CD4-positive, alpha-beta T cell treated with Interferon alpha-2 for 1 hour (primary cell): ENCODE measurements around the gene TUBGCP2.
"Not testable (repeated sequence)": the region's sequence is repeated elsewhere in the genome, so short reads cannot be mapped to it uniquely, and the experiment has no call there.

Experiments used
- DNase-seq, 2 donors: peaks; one replicate each; pipeline ENCODE4 v3.0.0-alpha.2; 2020 to 2022

The TUBGCP2 gene

DNA sequence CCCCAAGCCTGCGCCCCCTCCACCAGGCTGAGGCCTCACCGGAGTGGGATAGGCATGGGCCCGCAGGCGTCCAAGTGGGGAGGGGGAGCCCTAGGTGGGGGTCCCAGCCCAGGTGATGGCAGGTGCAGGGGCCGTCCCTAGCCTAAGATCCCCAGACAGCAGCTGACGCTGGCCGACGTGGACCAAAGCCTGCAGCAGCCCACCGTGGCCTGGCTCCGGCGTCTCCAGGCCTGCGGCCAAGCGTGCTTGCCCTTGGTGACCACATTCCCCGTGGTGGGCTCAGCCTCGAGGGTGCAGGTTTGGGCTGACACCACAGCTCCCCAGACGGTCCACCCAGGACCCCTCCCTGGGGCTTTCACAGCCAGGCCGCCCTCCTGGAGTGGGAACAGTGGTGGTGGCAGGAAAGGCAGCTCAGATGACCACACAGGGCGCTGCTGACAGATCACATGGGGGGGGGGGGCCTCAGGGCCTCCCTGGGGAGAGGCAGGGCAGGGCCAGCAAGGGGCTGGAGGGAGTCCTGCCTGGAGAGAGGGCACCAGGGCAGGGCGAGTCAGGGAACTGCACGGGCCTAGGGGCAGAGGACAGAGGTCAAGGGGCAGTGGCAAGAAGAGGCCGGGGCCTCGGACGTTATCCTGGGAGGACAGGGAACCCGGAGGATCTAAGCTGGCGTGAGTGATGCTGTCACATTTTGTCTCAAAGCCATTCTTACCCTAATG, 31.2 kb downstream of the TUBGCP2 start:
- DNase-seq: no peak

DNA sequence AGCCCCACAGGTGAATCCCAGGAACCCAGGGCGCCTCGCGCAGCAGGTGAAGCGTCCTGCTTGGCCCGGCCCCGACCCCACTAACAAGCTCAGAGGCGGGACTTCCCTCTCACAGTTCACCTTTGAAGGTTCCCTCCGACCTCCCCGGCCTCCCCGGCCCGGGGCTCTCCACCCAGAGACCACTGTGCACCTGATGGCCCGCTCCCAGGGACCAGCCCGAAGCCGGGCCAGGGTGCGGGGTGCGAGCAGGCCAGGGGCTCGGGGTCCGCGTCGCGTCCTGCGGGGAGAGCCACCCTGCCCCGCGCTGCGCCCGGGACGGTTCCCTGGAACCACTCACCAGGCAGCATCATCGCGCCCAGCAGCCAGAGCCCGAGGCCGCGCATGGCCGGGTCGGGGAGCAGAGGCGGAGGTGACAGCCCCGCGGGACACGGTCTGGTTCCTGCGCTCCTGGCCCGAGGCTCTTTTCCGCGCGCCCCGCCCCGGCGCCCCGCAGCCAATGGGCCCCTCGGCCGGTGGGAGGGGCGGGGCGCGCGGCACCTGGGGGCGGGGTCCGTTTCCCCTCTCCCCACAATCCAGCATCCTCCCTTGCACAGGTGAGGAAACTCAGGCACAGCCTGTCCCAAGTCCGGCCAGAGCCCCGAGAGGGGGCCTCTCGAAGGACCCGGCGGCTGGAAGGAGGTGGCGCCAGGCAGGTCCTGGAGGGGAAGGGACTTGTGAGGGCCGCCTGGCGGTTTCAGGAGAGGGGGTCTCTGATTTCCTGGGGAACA, 32.1 kb downstream of the TUBGCP2 start, which contains the start of gene ADAM8:
TSS of gene ADAM8 (minus strand) at position 434 of the 767 bp plus-strand sequence. CDS start at position 383, 51 bp downstream.
- DNase-seq: peak; percentile 67 to 79

DNA sequence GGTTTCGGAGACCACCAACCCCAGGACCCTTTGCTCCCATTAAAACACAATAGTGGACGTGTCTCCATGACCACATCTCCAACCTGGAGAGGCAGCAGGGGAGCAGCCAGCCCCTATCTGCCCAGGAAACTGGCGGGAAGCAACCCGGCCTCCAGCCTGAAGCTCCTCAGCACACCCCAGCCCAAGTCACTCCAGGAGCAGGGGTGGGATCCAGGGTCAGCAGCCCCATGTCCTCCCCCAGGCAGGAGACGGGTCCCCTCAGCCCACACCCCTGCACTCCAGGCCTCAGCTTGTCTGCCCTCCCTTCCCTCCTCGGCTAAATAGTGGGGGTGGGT, 32.6 kb downstream of the TUBGCP2 start:
- DNase-seq: no peak

GRCh38 chr10:133275684-133276092, 33.0 kb downstream of the TUBGCP2 start:
- DNase-seq: peak; percentile 65 to 66

GRCh38 chr10:133274751-133275683, 33.7 kb downstream of the TUBGCP2 start:
- peak; percentile 85 to 90 for DNase-seq

GRCh38 chr10:133273534-133274143, 35.0 kb downstream of the TUBGCP2 start:
- no peak for DNase-seq

GRCh38 chr10:133272964-133273420, 35.7 kb downstream of the TUBGCP2 start:
- DNase-seq: no peak

DNA sequence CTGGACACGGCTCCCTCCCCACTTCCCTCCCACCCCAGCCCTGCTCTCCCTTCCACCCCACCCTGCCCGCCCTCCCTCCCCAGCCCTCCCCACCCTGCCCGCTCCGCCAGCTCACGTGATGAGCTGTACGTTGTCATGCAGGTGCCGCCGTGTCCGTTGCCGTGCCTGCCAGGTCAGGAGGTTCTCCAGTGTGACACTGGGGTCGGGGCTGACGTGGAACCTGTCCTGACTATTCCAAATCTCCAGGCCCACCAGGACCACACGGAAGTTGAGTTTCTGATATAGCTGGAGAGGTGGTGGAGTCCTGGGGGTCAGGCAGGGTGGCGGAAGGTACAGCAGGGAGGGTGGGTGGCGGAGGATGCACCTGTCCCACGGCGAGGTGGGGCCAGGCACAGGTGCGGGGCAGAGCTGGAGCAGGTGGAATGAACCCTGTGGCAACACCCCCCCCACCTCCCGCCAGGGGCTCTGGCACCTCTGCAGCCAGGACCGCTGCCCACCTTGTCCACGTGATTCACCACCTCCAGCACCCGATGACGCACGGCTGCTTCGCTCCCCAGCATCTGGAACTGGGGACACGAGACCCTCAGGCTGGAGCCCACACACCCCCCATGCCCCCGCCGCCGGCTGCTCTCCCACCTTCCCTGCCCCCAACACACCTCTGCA, 36.2 kb downstream of the TUBGCP2 start:
- no peak for DNase-seq

DNA sequence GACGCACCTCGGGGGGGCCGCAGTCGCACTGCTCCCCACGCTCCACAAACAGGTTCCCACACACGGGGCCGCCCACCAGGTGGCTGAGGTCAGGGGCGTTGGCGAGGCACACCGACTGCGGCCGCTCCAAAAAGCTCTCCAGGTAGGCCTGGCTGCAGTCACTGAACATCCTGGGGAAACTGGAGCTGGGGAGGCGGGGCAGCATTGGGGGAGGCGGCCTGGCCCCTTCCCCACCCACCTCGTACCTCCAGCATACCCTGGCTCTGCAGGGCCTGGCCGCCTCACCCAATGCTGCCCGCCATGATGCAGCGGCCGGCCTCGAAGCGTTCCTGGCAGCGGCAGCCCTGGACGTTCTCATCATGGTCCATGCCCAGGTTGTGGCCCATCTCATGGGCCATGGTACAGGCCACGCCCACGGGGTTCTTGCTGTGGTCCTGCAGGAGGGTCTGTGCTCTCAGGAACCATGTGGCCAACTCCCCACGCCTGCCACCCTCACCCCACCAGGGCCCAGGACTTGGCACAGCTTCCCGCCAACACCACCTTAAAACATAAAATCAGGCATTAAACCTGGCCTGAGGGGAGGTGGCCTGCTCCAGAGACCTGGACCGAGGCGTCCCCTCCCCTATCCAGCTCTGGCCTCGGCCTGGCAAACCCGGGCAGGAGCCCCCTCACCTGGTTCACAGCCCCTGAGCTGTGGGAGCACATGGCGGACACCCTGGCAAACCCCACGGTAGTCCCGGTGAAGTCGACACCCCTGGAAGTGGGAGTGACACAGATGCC, 37.0 kb downstream of the TUBGCP2 start:
- no peak for DNase-seq

DNA sequence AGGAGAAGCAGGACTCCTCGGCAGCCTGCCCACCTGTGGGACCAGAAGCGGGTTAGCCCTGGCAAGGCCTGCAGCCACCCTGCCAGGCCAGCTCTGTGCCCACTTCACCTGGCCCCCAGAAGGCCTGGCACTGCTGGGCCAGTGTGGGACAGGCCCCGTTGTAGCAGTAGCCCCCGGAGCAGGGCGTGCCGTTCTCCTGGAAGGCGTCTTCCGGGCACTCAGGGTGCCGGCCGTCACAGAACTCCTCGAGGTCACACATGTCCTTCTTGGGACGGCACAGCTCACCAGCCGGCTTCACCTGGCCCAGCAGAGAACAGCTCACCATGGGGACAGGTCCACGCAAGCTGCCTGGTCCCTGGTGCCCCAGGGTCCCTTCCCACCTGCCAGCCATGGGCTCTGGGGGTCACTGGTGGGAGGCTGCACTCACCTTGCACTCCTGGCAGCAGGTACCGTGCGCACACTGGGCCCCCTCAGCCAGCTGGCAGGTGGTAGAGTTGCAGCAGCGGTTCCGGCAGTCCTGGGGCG, 37.8 kb downstream of the TUBGCP2 start:
- DNase-seq: no peak

DNA sequence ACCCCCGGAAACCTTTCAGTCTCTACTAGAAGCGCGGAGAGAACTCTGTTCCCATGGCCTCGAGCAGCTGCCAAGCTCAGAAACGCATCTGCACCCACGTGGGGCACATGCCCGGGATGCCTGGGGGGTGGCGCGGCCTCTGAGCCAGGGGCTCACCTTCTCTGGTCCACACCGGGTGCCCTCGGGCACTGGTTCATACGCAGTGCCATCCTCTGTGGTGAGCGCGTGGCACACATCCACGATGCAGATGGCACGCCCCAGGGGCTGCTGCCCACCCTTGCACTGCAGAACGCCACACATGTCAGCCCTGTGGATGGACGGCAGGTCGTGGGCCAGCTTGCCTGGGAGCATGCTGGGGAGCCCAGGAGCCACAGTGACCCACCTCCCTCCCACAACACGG, 38.5 kb downstream of the TUBGCP2 start:
- no peak for DNase-seq

GRCh38 chr10:133269367-133269766, 39.3 kb downstream of the TUBGCP2 start:
- no peak for DNase-seq

GRCh38 chr10:133268532-133268931, 40.1 kb downstream of the TUBGCP2 start:
- no peak for DNase-seq

GRCh38 chr10:133267829-133268228, 40.8 kb downstream of the TUBGCP2 start:
- no peak for DNase-seq

DNA sequence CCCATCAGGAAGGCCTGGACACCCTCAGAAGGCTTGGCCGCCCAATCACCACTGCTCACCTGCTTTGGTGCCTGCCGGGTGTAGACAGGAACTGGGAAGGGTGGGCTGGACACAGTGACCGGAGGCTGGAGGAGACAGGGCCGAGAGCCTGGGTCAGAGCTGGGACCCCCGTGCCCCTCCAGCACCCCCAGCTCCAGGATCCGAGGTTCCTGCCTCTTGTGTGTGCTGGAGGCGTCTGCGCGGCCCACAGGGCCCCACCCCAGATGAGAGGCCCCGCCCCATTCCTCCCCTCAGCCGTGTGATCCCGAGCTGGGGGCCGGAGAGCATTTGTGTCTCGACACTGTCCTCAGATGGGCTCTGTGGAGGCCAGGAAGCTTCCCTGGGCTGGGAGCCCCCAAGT, 41.4 kb downstream of the TUBGCP2 start:
- no peak for DNase-seq

GRCh38 chr10:133266056-133266795, 42.4 kb downstream of the TUBGCP2 start:
- no peak for DNase-seq

- DNase-seq: not testable (repeated sequence)
Observed at GRCh38 chr10:133265052-133265451, 43.6 kb downstream of the TUBGCP2 start.

- peak; percentile 57 to 63 for DNase-seq
Observed at GRCh38 chr10:133264461-133264860, 44.2 kb downstream of the TUBGCP2 start.

- DNase-seq: no peak
Observed at GRCh38 chr10:133263674-133264073, 45.0 kb downstream of the TUBGCP2 start.

DNA sequence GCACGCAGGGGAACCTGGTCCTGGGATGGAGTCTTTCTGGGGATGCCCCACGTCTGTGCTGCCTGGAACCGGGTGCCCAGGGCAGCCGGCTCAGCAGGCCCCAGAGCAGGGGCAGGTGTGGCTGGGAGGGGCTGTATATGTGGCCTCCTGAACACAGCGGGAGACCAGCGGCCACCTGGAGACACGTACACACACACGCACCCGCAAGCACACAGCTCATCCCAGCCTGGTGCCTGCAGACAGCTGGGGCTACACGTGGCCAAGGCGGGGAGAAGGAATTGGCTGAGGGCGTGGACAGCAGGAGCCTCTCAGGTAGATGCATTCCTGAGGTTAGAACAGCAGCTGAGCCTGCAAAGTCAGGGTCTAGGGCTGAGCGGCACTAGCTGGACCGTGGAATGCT, 46.0 kb downstream of the TUBGCP2 start:
- no peak for DNase-seq
